ENCODE data around the gene RABAC1.

- no peak for TF ChIP-seq EZH2 (IDR thresholded peaks at IDR 0.05; ENCODE audit: borderline replicate concordance, low read length)
- TF ChIP-seq, protein P1, sequence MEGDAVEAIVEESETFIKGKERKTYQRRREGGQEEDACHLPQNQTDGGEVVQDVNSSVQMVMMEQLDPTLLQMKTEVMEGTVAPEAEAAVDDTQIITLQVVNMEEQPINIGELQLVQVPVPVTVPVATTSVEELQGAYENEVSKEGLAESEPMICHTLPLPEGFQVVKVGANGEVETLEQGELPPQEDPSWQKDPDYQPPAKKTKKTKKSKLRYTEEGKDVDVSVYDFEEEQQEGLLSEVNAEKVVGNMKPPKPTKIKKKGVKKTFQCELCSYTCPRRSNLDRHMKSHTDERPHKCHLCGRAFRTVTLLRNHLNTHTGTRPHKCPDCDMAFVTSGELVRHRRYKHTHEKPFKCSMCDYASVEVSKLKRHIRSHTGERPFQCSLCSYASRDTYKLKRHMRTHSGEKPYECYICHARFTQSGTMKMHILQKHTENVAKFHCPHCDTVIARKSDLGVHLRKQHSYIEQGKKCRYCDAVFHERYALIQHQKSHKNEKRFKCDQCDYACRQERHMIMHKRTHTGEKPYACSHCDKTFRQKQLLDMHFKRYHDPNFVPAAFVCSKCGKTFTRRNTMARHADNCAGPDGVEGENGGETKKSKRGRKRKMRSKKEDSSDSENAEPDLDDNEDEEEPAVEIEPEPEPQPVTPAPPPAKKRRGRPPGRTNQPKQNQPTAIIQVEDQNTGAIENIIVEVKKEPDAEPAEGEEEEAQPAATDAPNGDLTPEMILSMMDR (IDR thresholded peaks at IDR 0.05; ENCODE audit: low read length), result no peak
These were observed 52.0 kb downstream of the RABAC1 start for GRCh38 chr19:41906916-41907680.

Measured in OCI-LY1 (cell line).